SK-N-SH (cell line): ENCODE data around the gene MCAM. TPM values are rescaled to one million over a fixed set of nuclear protein-coding genes. Genes with fewer than 3 reads are reported as not detected.

Experiments used
- CTCF ChIA-PET: fragments of 300-600, 350-600 bp; formaldehyde crosslinking; extraction: SDS; loops from one replicate; lab custom pipeline; 2021; lab: Yijun Ruan, JAX
- POLR2A ChIA-PET: fragments of 350-600 bp; sonication (Branson Sonifier 250); formaldehyde crosslinking; extraction: SDS; loops from one replicate; lab custom pipeline; 2020; ENCODE audit warnings: antibody characterized with exemption, inconsistent platforms; lab: Yijun Ruan, JAX
- DNase-seq: peaks from one replicate; pipeline ENCODE4 v3.0.0; 2012
- H2AFZ ChIP-seq: fragments of 200-600 bp; sonication (generic); 2 replicates; pipeline ENCODE4 v1.8.1; 2016; ENCODE audit warnings: antibody characterized with exemption, mild to moderate bottlenecking, low read depth
- H3F3A ChIP-seq: fragments of 200-600 bp; sonication (generic); replicated peaks from 2 replicates; pipeline ENCODE3; 2016; ENCODE audit warnings: antibody characterized with exemption, mild to moderate bottlenecking; ENCODE audit not compliant: insufficient read depth
- H3K27ac ChIP-seq, 2 experiments: fragments of 200-500 bp in 1 of 2; fragments of 200-600 bp in 1 of 2; sonication (Bioruptor generic) in 1 of 2; sonication (generic), shearing (Covaris generic) in 1 of 2; 2 replicates each; pipeline versions ENCODE4 v1.5.1 to v1.6.1; 2014 to 2016; ENCODE audit warnings: low read depth in 2 of 2, inconsistent platforms in 1 of 2, low read length in 1 of 2, mild to moderate bottlenecking in 1 of 2, mixed read lengths in 1 of 2
- H3K27me3 ChIP-seq: fragments of 200-600 bp; sonication (generic), shearing (Covaris generic); 2 replicates; pipeline ENCODE4 v1.6.1; 2016; ENCODE audit warnings: mixed run types; ENCODE audit not compliant: insufficient read depth
- H3K36me3 ChIP-seq, 2 experiments: fragments of 200-500 bp in 1 of 2; fragments of 200-600 bp in 1 of 2; sonication (Bioruptor generic) in 1 of 2; sonication (generic) in 1 of 2; replicated peaks in 1 of 2; 2 replicates each; pipeline versions ENCODE3 to v1.5.1; 2014 to 2016; ENCODE audit warnings: low read length in 1 of 2, mild to moderate bottlenecking in 1 of 2; ENCODE audit not compliant: insufficient read depth in 2 of 2, control insufficient read depth in 1 of 2
- H3K4me1 ChIP-seq, 2 experiments: fragments of 200-500 bp in 1 of 2; fragments of 200-600 bp in 1 of 2; sonication (Bioruptor generic) in 1 of 2; sonication (generic), shearing (Covaris generic) in 1 of 2; 2 replicates each; pipeline versions ENCODE4 v1.5.1 to v1.6.1; 2014 to 2016; ENCODE audit warnings: low read depth in 1 of 2, low read length in 1 of 2, mixed run types in 1 of 2; ENCODE audit not compliant: insufficient read depth in 2 of 2, control insufficient read depth in 1 of 2
- H3K4me2 ChIP-seq: fragments of 200-600 bp; sonication (generic), shearing (Covaris generic); 2 replicates; pipeline ENCODE4 v1.6.1; 2017; ENCODE audit warnings: mixed run types
- H3K4me3 ChIP-seq, 2 experiments: fragments of 200-500 bp in 1 of 2; fragments of 200-600 bp in 1 of 2; sonication (Bioruptor generic) in 1 of 2; sonication (generic), shearing (Covaris generic) in 1 of 2; 2 replicates each; pipeline versions ENCODE4 v1.5.1 to v1.8.1; 2014 to 2016; ENCODE audit warnings: low read depth in 2 of 2, inconsistent platforms in 1 of 2, low read length in 1 of 2, mild to moderate bottlenecking in 1 of 2, mixed read lengths in 1 of 2, moderate library complexity in 1 of 2
- H3K79me2 ChIP-seq: fragments of 200-600 bp; sonication (generic); 2 replicates; pipeline ENCODE4 v1.8.1; 2017; ENCODE audit warnings: mild to moderate bottlenecking; ENCODE audit not compliant: insufficient read depth
- H3K9ac ChIP-seq: fragments of 200-600 bp; sonication (generic); 2 replicates; pipeline ENCODE4 v1.6.1; 2017; ENCODE audit warnings: mixed run types
- H3K9me2 ChIP-seq: fragments of 200-600 bp; sonication (generic); 2 replicates; pipeline ENCODE4 v1.6.1; 2017; ENCODE audit warnings: mixed run types
- H3K9me3 ChIP-seq: fragments of 200-600 bp; sonication (generic); 2 replicates; pipeline ENCODE4 v1.6.1; 2017; ENCODE audit warnings: mixed run types, mild to moderate bottlenecking, moderate library complexity
- H4K20me1 ChIP-seq: fragments of 200-600 bp; sonication (generic); 2 replicates; pipeline ENCODE4 v1.6.1; 2017; ENCODE audit warnings: mild to moderate bottlenecking, mixed run types; ENCODE audit not compliant: insufficient read depth
- ELF1 ChIP-seq: IDR thresholded peaks from 2 replicates; pipeline ENCODE4 v1.4.0; 2012
- FOXJ3 ChIP-seq: sonication (generic); formaldehyde crosslinking; IDR thresholded peaks from 2 replicates; pipeline ENCODE4 v1.5.1; 2020; ENCODE audit warnings: mild to moderate bottlenecking, missing genetic modification reagents
- FOXM1 ChIP-seq: IDR thresholded peaks from 2 replicates; pipeline ENCODE4 v1.4.0; 2012; ENCODE audit warnings: low read depth, mild to moderate bottlenecking
- GABPA ChIP-seq: IDR thresholded peaks from 2 replicates; pipeline ENCODE4 v1.4.0; 2012; ENCODE audit warnings: low read depth, mild to moderate bottlenecking
- GATA2 ChIP-seq: sonication (generic); formaldehyde crosslinking; IDR thresholded peaks from 2 replicates; pipeline ENCODE4 v1.5.0; 2020; ENCODE audit warnings: mild to moderate bottlenecking, missing genetic modification reagents
- NFIC ChIP-seq: IDR thresholded peaks from 2 replicates; pipeline ENCODE4 v1.4.0; 2012; ENCODE audit warnings: borderline replicate concordance
- RAD21 ChIP-seq: IDR thresholded peaks from 2 replicates; pipeline ENCODE4 v1.6.1; 2012; ENCODE audit warnings: mild to moderate bottlenecking, low read length
- REST ChIP-seq: IDR thresholded peaks from 2 replicates; pipeline ENCODE4 v1.6.1; 2012; ENCODE audit warnings: mild to moderate bottlenecking, low read depth, low read length, moderate library complexity
- RFX5 ChIP-seq: IDR thresholded peaks from 2 replicates; pipeline ENCODE4 v1.6.1; 2012; ENCODE audit warnings: mild to moderate bottlenecking, improper control_type of control experiment, low read length
- SIN3A ChIP-seq: IDR thresholded peaks from 2 replicates; pipeline ENCODE4 v1.6.1; 2012; ENCODE audit warnings: low read depth, mild to moderate bottlenecking, low read length, moderate library complexity, borderline replicate concordance
- TCF12 ChIP-seq: IDR thresholded peaks from 2 replicates; pipeline ENCODE4 v1.4.0; 2012
- TEAD4 ChIP-seq: IDR thresholded peaks from 2 replicates; pipeline ENCODE4 v1.4.0; 2012; ENCODE audit warnings: mild to moderate bottlenecking, borderline replicate concordance; ENCODE audit not compliant: insufficient read depth
- USF2 ChIP-seq: fragments of 150-350 bp; IDR thresholded peaks from 2 replicates; pipeline ENCODE4 v1.6.1; 2017; ENCODE audit warnings: antibody characterized with exemption, low read length, low read depth, borderline replicate concordance
- YY1 ChIP-seq: IDR thresholded peaks from 2 replicates; pipeline ENCODE4 v1.4.0; 2012; ENCODE audit warnings: low read depth, mild to moderate bottlenecking
- ZBTB33 ChIP-seq: IDR thresholded peaks from 2 replicates; pipeline ENCODE4 v1.4.0; 2012; ENCODE audit warnings: low read depth, borderline replicate concordance
- WGBS: methylation state at CpG from one replicate; pipeline ENCODE4 v1.1.6; 2017; ENCODE audit warnings: low lambda C conversion rate; 5-methylcytosine and 5-hydroxymethylcytosine counted together
- polyA plus RNA-seq, 3 experiments: library from polyadenylated mRNA; depleted of rRNA; stranded (reverse); fragments of >200 nt; gene quantifications; 2 replicates each; pipeline ENCODE4 v1.2.3, GENCODE V29; 2012

The MCAM gene
- polyA plus RNA-seq, 1 of the 3 experiments (the other 2 are of a cell fraction): 22.8 TPM

GRCh38 chr11:119346605-119347004 is 29.7 kb upstream of the MCAM start, which contains the start of gene MFRP:
Gene MFRP (minus strand): TSS chr11:119346705. CDS start chr11:119346513, 192 bp downstream.
- no peaks in the 10 kb centered on the region for H3K36me3 ChIP-seq
- POLR2A ChIA-PET: no interaction called here
- no peak within 1 kb of the TSS for H3K27ac ChIP-seq
- WGBS: 46% methylated on average over 6 of the region's 6 CpGs
- no peak within 1 kb of the TSS for H3K9ac ChIP-seq
- H4K20me1 ChIP-seq: no peaks in the 10 kb centered on the region
- CTCF ChIA-PET: interaction anchor here (1.6 to 11.0 kb wide), 5 partner anchors 8 to 134 kb away, joined by 3 to 90 read pairs (median 42); no protein-coding TSS in a partner anchor
- DNase-seq: no peak
- H3K79me2 ChIP-seq: no peaks in the 10 kb centered on the region
- H3K9me3 ChIP-seq: no peaks in the 10 kb centered on the region
- no peak for TF ChIP-seq REST
- TF ChIP-seq USF2: no peak
- TF ChIP-seq GATA2 (CRISPR knock-in tag): no peak
- no peak for TF ChIP-seq TEAD4
- no peak for TF ChIP-seq ZBTB33
- no peak for TF ChIP-seq YY1
- no peak for TF ChIP-seq RAD21
- TF ChIP-seq RFX5: no peak
- TF ChIP-seq SIN3A: no peak
- TF ChIP-seq TCF12: no peak
- TF ChIP-seq GABPA: no peak
- TF ChIP-seq FOXJ3 (CRISPR knock-in tag): no peak
- no peak for TF ChIP-seq ELF1
- TF ChIP-seq FOXM1: no peak
- no peak for TF ChIP-seq NFIC
- peaks cover 0 to 7% of the 10 kb centered on the region in 2 experiments; a peak in 1 of 4 replicates for H3K4me1 ChIP-seq
- H3F3A ChIP-seq: no peaks in the 10 kb centered on the region
- no peak within 1 kb of the TSS for H3K4me3 ChIP-seq
- H3K9me2 ChIP-seq: no peaks in the 10 kb centered on the region
- H3K27me3 ChIP-seq: no peaks in the 10 kb centered on the region; the same call in 1 of the 2 replicates
- H3K4me2 ChIP-seq: no peak within 1 kb of the TSS
- no peak within 1 kb of the TSS for H2AFZ ChIP-seq
